Inferior parietal cortex (tissue), 1 donor: ENCODE results near the gene SORCS2.

Experiments used
- DNase-seq: peaks from one replicate; pipeline ENCODE4 v3.0.0-alpha.2; 2016; ENCODE audit errors: extremely low spot score

Gene SORCS2

DNA sequence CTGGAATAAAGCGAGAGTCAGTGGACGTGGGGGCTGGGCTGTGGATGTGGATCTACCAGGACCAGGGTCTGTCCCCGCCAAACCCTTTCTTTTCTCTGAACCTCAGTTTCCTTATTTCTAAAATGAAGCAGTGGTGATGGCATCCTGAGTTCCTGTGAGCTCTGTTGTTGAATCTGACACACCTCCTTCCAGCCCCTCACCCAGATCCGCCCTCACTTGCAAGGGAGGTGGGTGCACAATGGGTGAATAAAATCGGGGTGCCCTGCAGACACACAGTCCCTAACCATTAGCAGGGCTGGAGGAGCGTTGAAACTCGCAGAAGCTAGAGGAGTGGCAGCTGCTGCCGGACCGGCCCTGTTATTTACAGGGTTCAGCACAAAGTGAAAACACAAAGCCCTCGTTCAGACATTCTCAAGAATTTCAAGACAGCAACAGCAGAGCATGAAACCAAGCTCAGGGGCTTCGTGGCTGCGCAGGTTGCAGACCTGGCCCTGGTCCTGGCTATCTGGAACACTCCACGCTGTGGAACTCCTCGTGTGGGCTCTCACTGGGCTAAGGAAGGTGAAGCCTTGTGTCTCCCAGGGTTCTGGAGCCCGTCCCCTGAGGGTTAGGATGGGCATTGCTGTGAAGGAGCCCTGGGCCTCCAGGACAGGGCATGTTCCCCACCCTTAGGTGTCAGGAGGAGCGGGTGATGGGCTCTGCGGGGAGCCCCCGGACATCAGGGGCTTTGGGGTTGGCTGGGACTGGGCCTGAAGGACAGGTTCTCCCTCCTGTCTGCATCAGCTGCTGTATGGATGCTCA is 199.5 kb downstream of the SORCS2 start:
- DNase-seq, result no peak

DNA sequence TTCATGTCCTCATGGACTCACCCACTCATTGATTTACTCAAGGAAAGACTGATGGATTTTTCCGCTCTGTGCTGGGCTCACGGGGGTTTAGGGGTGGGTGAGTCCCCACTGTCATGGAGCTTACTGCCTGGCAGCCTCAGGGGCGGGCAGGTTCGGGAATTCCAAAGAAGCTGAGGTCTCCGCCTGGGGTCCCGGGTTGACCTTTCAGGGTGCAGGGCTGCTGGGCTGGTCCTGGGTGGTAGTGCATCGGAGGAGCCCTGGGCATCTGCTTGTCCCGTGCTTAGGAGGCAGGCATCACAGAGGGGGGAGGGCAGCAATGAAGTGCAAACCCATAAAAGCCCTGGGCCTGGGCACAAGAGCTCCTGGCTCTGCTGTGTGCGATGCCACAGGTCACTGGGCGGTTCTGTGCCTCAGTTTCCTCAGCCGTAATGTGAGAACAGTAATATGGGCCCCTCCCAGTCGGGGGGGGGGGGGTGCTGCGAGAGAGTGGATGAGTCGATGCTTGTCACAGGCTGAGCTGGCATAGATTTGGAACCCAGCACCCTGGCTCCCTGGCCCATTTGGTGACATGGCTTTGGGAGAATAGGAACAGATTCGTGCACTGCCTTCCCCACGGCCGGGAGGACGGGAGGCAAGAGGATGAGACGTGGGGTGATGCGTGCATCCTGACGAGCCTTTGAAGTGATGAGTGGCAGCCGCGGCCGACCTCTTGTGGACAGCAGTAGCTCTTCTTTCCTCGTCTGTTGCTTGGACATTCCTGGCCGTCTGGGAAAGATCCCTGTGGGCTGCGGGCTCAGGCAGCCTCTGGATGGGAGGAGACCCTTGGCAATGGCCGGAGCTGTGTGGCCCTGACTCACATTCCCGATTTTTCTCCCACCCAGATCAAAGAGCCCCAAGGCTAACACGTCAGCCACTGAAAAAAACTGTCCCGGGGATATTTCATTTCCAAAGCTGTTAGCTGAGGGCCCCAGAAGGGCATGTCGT is 200.4 kb downstream of the SORCS2 start:
- no peak for DNase-seq

DNA sequence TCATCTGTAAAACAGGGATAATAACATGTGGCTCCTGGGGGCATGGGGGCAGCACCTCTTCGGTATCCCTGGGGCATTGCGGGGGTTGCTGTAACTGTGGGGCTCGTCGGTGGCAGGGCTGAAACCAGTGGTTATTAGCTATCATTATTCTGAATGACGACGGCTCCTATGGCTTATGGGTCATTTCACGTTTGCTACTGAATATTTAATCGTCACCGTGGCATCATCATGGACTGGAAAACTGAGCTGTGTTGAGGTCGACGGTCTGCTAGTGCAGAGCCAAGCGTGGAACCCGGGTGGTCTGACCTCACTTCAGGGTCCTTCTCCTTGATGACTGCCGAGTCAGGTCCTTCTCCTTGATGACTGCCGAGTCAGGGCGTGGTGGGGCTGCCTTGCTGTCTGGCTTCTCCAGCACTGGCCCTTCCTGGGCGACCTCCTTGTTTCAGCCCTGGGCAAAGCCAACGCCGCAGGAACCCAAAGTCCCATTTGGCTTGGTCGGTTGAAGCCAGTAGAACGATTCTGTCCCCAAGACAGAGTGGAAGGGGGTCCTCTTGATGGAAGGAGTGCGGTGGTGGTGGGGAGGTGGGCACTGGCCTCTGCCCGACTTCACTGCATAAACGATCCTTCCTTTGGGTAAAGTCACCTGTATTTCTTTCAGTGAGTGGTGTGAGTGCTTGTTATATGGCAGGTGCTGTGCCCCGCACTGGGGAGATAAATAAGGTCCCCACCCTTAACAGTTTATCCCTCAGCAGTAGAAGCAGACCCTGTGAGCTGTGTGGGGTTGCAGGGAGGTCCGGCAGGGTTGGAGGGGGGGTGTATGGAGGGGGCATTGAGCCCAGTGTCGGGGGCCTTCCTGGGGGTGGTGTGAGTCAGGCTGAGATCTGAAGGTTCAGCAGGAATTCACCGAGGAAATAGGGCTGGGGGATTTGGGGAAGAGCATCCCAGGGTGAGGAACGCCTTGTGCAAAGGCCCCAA is 201.6 kb downstream of the SORCS2 start:
- DNase-seq, result no peak

DNA sequence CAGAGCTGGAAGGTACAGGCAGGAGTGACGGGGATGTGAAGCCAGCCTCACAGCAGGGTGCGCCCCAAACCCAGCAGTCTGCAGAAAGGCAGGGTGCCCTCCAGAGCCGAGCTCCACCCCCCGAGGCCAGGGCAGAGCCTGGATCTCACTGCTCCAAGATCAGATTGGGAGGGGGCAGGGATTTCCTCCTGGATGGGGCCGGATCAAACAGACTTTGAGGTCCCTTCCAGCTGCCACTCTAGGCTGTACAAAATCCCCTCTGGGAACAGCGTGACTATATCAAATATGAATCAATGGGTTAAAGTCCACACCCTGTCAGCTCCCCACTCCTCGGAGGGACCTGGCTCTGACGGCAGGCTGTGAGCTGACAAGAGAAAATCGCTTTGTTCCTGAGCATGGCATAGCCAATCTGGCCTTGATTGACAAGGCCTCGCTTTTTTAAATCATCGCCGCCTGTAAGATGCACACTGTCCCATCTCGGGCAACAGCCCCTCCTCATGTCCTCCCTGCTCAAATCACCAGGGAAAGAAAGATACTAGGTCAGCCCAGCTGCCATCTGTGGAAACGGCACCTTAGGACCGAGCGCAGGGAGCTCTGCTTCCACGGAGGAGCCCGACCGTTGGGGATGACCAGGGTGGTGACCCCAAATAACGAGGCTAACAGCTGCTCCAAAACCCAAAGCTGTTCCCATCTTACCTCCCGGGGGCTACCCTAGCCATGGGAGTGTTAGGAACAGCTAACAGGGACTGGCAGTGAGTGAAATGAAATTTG is 202.5 kb downstream of the SORCS2 start:
- no peak for DNase-seq

DNA sequence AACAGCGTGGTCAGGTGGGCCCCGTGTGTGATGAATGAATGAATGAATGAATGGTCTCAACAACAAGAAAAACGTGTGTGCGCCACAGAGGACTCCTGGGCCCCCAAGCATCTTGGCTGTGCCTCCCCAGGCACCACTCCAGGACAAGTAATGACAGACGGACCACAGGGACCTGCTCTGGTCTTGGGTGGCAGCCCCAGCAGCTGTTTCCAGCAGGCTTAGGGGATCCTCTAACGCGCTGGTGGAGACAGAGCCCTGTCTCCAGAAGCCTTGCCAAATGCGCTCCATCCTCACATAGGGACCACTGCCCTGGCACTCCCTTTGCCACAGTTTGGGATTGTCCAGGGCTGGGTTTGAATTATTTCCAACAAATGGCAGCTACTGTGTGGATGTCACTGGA is 203.3 kb downstream of the SORCS2 start:
- no peak for DNase-seq

DNA sequence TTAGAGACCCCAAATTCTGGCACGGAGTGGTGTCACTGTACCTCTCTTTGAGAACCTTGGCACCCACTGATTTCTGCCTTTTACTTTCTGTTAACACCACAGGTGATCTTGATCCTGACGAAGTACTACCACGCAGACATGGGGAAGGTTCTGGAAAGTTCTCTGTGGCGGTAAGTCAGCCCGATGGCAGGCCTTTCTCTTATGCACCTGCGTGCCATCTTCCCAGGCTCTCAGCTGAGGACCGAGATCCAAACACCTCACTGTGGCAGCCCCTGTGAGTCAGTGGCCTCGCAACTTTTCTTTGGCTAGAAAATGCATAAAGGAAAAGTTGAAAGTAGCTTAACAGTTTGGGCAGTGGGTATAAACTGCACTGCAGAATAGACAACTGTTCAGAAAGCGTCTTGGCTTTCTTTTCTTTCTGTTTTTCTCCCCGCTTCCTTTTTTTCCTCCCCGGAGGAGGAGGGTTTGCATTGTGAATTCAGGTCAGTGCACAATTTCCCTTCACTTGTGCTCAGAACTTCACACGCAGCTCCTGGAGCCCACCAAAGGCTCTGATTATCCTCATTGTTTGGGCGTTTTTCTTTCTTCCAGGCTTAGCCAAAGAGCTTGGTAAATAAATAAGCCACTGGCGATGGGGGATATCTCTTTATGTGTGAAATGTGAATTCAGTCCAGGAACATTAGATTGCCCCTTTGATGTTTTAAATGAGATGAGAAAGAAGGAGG is 204.0 kb downstream of the SORCS2 start:
- no peak for DNase-seq

DNA sequence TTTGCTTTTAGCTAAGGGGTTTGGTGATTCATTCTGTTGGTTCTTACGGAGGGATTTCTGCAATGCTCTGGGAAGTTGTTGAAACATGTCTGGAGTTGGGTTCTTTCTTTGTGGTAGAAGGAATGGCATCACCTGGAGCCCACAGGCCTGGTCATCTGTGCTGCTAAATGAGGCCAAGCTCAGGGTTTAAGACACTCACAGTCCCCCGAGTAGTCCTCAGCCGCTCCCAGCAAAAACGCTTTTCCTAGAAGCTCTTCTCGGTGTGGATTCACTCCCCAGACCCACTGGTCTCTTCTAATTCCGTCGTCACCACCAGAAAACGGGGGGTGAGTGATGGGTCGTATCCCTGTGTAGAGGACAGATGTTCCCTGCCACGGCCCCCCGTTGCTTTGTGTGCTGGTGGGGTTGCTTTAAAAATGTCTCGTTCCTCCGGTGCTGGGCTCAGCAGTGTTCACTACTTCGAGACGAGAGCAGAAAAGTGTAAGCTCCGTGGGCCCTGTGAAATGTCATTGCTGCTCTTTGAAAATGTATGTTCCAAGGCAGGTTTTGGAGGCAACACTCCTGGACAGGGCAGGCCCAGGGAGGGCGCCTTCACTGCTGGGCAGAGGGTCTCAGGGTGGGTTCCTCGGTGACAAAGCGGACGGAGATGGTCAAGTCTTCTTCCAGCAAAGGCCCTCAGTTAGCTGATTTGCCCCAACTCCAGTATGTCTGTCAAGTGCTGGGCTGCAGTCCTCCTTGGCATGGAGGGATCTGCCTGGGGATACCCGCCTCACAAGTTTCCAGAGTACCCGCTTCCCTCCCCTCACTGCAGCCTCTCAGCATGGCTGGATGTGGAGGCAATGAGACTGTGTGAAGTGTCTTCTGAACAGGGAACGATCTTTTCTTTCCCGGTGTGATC is 205.1 kb downstream of the SORCS2 start:
- DNase-seq, result no peak

DNA sequence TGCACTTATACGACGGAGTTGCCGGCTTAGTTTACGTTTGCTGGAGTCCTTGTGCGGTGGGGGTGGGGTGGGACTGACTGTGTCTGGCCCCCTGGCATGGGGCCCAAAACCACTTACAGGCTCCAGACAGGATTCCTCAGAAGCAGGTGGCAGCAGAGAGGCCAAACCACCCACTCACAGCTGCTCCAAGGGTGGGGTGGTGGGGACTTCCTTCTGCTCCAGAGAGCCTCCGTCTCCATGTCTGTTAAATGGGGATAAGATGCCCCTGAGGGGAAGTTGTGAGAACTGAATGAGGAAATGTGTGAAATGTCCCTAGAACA is 205.7 kb downstream of the SORCS2 start:
- DNase-seq, result no peak

DNA sequence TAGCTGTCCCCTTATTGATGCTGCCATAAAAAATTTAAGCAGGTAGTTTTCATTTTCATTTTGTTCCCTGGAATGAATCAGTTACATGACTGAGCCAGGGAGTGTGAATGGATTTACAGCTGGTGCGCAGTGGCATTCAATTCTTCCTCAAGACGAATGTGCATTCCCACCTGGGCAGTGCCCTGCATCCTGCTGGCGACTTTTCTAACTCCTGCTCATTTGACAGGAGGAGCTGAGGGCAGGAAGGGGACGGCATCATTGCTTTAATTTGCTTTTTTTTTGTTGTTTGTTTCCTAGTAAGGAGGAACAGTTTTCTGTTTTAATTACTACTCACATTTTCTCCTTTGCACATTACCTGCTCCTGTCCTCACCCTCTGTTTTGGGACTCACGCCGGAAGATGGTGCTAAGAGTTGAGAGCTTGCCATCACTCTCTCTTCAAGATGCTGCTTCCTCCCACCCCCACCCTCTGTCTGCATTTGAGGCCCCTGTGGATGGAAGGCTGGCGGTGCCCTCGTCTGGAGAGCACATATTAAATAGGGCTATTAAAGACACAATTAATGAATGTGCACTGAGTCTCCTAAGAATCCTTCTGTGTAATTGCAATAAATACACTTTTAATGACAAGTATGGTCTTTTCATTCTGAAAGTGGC is 206.6 kb downstream of the SORCS2 start:
- DNase-seq, result no peak

DNA sequence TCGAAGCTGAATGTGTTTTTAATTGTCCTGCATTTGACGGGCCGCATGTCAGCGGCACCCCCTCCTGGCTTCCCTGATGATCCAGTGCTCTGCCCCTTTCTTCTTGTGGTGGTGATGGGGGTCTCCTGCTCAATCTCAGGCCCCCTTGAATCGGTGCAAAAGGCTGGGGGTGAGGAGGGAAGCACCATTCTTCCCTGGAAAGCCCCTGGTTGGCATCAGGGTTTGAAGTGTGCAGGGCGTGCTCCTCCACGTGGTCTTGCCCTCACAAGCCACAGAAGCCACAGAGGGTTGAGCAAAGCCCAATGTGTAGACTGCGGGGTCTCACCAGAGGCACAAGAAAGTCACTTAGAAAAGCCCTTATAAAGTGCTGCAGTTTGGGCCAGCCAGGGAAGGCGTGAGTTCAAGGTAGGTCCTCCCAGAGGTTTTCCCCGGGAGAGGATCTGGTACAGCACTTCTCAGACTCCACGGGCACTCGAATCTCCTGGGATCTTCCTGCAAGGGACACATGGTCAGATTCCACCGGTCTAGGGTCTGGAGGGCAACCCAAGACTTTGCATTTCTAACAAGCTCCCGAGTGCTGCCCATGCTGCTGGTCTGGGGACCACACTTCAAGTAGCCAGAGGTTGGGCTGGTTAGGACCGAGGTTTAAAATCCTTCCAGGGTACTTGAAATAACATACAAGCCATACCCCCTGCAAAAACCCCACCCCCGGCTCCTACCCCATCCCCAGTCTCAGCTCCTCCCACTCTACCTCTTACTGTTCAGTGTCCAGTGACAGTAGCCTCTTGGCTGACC is 207.3 kb downstream of the SORCS2 start:
- no peak for DNase-seq

DNA sequence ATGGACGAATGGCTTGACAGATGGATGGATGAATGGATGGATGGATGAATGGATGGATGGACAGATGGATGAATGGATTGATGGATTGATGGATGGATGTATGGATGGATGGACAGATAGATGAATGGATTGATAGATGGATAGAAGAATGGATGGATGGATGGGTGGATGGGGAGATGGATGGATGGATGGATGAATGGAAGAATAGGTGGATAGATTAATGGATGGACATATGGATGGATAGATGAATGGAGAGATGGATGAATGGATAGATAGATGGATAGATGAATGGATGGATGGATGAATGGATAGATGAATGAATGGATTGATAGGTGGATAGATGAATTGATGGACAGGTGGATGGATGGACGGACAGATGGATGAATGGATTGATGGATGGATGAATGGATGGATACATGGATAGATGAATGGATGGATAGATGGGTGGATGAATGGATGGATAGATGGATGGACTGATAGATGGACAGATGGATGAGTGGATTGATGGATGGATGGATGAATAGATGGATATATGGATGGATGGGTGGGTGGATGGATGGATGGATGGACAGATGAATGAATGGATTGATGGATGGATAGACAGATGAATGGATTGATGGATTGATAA is 208.4 kb downstream of the SORCS2 start:
- DNase-seq, result no peak

DNA sequence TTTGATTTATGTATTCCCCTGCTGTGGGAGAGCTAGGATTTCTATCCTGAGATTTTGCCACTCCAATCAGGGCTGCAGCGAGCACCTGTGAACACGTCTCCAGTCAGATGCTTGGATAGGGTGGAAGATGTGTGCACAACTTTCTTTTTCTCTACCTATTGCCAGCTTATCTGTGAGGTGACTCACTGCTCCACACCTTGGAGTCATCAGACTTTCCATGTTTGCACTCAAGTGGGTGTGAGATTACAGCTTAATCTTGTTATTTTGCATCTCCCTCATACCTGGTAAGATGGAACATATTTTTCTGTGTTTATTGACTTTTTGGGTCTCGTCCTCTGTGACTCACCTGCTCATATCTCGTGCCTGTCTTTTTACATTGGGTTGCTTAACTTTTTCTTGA is 210.2 kb downstream of the SORCS2 start:
- no peak for DNase-seq

DNA sequence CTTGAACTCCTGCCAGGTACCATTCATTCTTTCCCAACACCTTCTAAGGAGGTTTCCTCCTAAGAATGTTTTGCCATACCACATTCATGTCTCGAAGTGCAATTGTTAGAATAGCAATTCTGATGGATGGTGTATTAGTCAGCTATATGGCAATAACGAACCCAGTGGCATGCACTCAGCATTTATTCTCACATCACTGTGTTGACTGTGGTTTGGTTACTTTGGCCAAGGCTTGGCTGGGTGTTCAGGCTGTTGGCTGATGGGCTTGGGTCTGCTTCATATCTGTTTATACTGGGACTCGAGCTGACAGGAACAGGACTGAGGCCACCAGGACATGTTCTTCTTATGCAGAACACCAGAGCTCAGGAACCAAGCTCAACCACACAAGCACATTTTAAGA is 210.7 kb downstream of the SORCS2 start:
- DNase-seq, result no peak

DNA sequence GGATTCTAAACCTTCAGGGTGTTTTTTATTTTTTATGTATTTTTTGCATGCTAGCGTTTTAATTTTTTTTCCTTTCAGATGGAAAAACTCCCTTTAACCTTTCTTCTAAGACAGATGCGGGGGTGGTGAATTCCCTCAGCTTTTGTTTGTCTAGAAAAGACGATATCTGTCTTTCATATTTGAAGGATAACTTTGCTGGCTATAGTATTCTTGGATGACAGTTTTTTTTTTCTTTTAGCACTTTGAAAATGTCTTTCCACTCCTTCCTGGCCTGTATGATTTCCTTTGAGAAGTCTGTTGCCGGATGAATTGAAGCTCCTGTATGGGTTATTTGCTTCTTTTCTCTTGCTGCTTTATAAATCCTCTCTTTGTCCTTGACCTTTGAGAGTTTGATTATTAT is 215.8 kb downstream of the SORCS2 start:
- DNase-seq, result no peak

DNA sequence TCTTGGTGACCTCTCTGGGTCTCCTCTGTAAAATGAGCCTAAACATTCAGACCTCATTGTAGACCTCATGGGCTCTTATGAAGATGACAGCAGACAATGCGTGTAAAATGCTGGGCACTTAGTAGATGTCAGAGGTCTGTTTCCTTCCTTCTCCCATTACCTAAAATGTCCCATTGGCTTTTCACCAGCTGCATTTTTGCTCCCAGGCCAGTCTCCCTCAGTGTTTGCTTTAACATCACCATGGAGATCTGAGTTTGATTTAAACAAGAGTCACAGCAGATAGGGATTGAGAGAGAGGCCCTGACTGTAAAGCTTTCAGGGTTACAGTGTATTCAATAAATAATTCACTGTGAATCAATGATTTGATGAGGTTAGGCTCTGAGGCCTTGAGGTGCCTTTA is 218.1 kb downstream of the SORCS2 start:
- no peak for DNase-seq

DNA sequence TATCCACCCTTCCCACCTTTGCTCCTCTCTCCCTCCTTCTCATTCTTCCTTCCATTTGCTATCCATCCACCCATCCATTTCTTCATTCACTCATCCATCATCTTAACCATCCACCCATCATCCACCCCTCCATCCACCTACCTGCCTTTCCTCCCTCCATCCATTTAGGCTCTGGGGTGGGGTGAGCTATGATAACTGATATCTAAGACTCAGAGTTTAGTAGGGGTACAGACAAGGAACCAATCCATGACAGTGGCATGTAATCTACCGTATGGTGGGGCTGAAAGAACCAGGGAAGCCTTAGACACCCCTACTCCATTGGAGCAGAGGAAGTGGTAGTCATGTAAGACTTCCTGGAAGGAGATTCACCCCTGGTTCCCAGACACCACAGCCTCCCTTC is 219.2 kb downstream of the SORCS2 start:
- DNase-seq, result no peak

DNA sequence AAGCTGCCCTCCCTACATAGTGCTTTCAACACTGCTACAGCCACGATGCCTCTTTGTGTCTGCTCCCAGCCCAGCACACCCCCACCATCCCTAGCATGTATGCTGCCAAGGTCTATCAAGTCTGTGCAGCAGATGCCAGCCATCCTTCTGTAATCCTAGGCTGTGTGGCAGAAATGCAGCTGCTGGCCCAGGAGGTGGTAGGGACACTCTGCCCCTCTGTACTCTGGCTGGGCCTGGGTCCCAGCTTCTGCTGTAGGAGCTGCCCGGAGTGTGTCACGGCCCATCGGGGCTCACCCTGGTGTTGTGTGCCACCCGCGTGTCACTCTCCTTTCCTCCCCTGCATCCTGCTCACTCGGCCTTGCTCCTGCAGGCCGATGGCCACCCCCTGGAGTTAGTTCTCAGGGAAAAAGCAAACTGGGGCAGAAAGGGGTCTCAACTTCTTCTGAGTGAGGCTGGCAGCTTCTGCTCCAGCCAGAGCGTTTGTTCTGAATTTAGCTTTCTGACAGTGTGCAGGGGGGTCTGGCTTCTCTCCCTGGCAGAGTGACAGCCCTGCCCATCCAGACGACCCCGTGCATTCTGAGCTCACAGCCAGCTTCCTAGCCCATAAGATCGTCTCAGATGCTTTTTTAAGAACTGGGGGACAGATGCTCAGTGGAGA is 219.7 kb downstream of the SORCS2 start:
- DNase-seq, result no peak
